Measurements from ENCODE around the gene MOB3B.
"Not testable (repeated sequence)": the region's sequence is repeated elsewhere in the genome, so short reads cannot be mapped to it uniquely, and the experiment has no call there.

MOB3B gene

DNA sequence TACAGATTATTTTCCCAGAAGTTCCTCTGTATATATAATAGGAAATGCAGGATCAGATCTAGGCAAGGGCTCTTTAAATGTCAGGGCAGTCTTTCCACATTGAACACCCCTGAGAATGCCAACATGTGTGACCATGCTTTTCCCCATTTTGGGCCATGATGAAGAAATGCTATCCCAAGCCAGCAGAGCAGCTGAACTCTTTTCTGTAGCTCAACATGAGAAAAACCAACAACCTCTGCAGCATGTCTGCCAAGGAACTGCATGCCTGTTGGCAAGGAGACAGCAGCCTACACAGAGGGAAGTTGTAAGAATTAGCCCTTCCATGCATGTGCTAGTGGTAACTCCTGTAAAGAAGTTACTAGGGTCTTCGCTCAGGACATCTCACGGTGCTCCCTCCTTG, 15.1 kb downstream of the MOB3B start:
- DNase-seq (ENCODE audit: low spot score) = no peak

DNA sequence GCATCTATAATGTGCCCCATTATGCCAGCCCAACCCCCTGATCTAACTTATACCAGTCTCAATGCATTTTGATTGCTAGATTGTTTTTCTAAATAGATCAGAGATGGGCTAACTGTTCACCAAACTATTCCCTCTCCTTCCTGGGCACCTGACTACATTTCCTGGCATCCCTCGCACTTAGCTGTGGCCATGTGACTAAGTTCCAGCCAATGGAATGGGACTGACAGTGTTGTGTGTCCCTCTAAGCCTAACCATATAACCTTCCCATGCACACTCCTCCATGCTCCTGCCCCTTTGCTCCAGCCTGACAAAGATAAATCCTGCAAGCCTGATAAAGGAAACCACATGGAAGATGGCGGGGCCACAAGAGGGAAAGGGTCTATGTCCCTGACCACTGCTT, 17.8 kb downstream of the MOB3B start:
- no peak for DNase-seq (ENCODE audit: low spot score)

DNA sequence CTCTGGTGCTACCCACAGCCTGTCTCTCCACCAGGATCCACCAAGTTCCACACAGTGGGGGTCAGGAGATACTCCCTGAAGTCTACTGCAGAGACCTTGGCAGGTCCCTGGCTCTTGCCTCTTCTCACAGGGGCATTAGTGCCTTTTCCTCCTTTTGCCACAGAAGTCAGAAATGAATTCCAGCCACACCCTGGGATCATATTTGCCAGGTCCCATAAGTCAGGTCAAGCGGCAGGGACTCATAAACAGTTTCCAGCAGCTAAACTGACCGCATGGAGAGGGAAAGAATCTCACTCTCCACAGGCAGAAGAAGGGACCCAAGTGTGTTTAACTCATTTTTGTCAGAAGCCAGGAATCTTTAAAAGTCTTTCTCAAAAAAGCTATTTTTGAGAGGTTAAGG, 18.8 kb downstream of the MOB3B start:
- DNase-seq (ENCODE audit: low spot score) = no peak

DNA sequence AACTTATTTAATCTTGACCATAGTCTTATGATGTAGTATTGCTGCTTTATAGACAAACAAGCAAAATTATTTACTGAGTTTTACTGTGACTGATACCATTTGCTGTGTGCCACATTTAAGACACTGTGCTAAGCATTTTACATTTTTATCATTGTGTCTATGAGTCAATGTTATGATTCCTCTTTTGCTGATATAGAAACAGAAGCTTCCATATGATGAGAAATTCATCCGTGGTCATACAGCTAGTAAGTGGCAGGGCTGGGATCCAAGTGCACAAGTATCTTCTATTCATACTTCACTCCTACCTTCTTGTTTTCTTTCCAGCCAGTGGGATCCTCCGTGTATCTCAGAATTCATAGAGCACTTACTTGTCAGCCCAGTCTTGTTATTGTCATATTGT, 22.6 kb downstream of the MOB3B start:
- no peak for DNase-seq (ENCODE audit: low spot score)

DNA sequence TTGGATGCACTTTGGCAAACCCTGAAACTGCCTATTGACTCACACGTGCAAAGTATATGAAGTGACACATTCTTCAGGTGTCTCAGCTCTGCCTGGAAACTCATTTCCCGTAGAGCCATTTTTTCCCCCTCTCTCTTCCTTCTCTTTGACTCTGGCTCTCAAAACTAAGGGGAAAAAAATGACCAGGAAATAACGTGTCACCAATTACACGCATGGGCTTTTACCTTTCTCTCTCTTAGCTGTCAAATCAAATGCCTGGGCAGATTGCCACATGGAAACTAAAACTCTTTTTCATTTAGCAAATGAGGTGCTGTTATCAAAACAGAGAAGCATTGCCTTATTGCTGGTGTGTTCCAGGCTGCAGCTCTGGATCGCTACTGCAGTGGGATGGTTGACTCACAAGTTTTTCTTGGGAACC, 23.9 kb downstream of the MOB3B start:
- no peak for DNase-seq (ENCODE audit: low spot score)

DNA sequence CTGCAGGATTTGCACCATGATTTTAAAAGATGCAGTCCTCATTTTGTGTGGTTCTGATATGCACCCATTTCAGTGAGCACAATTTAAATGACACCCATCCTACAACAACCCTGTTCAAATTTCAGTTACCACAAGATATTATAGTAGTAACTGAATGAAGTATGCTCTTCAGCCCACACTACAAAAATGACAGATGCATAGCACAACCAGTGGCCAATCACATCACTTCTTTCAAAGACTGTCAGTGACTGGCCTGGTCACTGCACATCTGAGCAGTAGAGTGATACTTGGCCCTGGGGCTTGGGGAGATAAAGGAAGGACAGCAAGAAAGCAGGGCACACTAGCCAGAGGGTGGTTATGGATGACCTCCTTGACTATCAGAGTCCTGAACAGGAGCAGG, 25.4 kb downstream of the MOB3B start:
- no peak for DNase-seq (ENCODE audit: low spot score)

DNA sequence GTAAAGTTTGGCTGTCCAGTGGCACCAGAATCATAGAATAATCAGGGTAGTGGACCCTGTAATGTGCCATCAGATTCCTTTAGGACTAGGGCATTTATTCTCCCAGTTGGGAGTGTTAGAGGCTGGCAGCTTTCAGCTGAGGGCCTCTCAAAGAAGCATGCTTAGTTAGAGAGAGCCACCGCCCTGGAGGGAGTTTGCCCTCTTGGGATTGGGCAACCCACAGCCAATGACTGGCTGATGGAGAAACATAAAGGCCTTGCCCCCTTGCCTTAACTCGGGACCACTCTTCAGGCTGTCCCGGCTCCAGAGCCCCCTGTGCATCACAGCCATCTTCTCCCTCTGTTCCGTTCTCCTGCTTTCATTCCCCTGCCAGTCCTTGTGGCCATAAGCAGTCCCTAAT, 26.0 kb downstream of the MOB3B start:
- DNase-seq (ENCODE audit: low spot score) = no peak

DNA sequence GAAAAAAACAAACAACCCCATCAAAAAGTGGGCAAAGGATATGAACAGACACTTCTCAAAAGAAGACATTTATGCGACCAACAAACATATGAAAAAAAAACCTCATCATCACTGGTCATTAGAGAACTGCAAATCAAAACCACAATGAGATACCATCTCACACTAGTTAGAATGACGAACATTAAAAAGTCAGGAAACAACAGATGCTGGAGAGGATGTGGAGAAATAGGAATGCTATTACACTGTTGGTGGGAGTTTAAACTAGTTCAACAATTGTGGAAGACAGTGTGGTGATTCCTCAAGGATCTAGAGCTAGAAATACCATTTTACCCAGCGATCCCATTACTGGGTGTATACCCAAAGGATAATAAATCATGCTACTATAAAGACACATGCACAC, 28.7 kb downstream of the MOB3B start:
- not testable (repeated sequence) for DNase-seq (ENCODE audit: low spot score)

DNA sequence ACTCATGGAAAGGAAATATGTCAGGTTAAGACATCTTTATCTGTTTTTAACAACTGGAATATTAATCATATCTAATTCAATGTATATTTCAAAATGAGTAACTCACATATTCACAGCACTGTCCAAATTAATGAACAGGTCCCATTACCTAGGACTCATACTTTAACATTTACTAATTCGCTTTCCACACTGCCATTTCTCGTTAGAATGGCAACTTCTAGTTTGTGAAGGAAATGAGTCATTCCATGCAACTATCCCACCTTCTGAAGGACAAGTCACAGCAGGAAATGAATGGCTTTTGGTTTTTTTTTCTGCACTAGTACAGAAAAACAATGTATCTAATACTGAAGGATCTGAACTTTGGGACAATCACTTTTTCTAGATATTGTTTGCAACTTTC, 30.2 kb downstream of the MOB3B start:
- no peak for DNase-seq (ENCODE audit: low spot score)

DNA sequence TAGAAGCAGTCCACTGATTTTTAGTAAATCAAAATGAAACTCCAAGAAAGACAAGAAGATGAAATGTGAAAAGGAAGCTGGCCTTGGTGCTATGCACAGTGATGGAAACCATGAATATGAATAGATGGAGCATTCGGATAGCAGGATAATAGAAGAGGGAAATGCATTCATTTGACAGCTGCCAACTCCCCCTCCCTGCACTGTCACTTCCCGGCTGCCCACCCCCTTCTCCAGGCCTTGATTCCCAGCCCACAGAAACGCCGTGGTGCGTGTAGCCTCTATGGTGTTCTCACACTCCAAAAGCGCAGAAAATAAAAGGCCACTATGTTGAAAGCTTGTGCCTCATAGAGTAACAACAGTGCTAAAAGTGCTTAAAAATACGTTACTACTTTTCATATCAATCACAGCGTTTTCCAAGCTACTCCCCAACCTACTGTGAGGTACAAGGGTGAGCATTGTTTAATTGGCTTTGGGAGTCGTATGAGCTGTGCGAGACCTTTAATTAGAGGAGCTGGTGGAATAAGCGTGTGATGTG, 31.7 kb downstream of the MOB3B start:
- DNase-seq (ENCODE audit: low spot score) = peak; percentile 79

DNA sequence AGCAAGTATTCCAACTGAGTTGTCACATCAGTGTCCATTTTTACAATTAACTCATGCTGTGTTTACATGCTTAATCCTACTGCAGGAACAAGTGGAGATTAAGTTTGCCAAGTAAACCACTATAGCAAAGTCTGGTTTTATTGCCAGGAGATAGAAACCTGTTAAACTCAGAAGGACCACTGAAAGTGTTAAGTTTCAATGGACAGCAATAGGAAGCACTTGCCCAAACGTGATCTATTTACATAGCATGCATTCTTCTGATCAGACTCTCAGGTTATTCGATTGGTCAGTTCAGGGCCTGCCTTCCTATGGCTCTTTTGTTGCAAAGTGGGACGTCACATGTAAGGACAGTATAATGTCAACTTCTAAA, 33.5 kb downstream of the MOB3B start:
- DNase-seq (ENCODE audit: low spot score) = no peak

DNA sequence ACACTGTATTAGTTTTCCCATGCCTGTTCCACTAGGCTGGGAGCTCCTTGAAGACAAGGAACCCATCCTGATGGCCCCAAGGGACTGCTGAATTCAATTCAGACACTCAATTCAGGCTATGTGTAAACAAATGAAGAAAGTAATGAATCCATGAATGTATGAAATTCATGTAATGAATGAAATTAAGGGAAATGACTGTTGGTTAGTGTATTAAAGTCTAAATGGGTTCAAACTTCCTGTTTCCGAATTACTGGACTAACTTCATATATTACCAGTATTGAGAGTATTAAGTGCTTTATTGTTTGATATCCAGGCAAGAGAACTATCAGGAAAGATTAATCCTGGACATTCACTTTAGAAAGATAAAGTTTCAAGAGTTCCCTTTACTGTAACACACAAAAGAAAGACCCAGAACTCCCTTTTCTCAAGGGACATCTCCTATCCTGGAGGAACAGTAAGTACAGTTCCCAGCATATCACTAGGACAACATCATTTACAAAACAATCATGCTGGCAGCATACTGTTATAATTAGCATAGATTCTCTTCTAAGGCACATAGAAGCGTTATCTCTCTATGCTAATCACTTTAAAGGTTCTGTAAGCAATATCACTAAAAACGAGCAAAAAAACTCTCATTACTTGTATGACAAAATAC, 34.0 kb downstream of the MOB3B start:
- DNase-seq (ENCODE audit: low spot score) = no peak

DNA sequence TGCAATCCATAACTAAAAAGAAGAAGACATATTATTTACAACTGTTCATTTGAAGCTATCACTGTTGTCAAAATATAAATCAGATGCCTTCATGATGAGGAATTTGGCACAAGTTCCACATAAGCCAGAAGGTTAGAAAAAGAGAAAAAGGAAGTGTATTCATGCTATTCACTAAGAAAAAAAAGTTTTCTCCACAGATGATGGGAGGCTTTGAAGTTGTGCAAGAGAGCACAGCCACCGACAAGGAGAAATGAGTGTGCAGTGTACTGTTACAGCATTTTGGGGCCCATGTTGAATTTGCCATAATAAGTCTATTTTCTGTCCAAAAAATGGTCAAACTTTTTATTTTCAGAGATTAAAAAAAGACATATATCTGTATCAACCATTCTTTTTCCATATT, 38.5 kb downstream of the MOB3B start:
- no peak for DNase-seq (ENCODE audit: low spot score)

DNA sequence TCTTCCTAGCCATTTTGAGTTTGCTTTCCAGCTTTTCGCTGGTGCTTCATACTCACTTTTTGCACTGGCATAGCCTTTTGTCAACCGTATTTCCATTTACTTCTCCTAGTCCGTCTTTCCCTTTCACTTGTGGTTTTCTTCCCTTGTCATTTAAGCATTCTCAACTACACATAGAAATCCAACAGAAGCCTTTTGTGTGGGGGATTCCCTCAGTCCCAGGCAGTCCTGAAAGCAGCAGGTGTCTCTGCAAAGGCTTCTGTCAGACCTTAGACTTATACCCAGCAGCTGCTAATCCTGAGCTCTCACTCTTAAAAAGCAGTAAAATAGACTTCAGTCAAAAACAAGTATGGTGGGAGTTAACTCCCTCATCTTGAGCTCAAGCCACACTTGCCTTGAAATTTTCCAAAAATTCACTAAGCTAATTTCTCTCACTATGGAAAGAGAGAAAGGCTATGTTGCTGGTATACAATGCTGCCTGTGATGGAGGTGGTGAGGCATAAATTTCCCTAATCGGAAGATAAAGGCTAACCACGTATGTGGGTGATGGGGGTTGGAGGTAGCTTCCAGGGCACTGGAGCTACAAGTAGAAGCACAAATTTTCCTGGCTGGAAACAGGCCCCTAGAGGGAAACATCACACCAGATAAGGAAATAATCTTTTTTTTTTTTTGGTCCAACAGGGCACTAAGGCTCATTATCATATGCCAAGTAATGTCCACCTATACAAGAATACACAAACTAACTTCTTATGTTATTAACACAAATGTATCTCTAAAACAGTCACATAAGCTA, 40.3 kb downstream of the MOB3B start:
- DNase-seq (ENCODE audit: low spot score) = no peak

DNA sequence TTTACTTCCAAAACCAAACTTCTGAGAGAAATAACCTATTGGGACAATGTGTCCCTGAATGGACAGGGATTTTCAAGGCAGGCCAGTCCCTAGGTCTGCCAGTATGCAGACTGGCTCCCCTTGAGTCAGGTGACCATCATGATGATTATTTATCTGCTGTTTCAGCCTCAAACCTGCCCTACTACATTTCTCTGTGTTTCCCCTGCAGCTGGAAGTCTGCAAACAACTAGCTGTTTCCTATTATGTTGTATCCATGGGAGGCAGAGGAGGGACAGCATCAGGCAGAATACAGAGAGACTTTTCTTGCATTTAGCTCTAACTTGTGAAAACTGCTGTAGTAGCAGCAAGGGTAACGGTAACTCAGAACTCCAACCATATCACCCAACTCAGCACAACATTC, 41.7 kb downstream of the MOB3B start:
- DNase-seq (ENCODE audit: low spot score) = no peak

DNA sequence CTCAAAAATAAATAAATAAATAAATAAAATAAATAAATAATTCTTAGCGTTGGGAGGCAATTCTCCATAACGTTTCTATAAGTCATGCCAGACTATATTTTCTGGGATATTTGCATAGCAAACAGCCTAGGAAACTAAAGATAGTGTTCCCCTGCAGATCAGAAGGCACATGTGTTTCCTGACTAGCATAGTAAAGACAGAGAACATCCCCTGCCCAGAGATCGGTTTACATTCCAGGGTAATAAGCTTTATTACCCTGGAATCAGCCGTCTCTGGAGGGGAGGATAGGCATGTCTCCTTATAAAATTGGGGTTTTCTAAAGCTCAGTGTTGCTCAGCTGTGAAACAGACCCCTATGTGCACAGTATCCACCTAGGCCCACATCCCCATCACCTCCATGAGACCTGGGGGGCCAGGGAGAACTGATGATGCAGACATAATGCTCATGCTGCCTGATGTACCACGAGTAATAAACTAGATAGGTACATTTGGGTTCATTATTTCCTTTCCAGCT, 42.4 kb downstream of the MOB3B start:
- DNase-seq (ENCODE audit: low spot score) = no peak

DNA sequence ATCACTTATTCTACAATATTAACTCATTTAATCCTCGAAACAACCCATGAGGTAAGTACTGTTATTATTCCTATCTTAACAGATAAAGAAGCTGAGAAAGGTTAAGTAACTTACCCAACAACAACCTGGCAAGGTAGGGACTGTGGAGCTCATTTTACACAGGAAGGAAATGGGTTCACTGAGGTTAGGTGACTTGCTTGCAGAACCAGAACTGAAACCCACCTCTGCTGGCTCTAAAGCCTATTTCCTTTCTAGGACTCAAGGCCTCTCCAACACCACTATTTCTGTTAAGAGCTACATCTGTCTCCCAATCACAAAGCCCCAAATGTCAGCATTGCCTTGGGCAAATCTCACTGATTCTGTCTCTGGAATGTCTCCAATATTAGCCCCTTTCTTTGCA, 44.5 kb downstream of the MOB3B start:
- DNase-seq (ENCODE audit: low spot score) = no peak

DNA sequence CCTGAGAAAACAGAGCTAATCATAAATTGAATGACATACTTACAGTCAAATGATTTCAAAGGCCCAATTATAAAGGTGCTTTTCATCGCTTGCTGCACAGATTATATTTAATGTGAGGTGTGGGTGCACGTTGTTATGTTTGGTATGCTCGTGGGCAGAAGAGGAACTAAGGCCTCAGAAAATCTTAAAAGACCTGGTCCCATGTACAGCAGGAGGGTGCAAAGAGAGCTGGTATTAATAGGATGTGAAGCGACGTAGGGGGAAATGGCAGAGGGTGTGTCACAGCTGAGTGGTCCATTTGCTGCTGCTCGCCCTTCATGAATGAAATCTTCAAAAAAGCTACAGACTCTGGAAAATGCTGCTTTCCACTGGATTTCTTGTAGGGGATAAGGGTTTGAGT, 46.0 kb downstream of the MOB3B start:
- no peak for DNase-seq (ENCODE audit: low spot score)

DNA sequence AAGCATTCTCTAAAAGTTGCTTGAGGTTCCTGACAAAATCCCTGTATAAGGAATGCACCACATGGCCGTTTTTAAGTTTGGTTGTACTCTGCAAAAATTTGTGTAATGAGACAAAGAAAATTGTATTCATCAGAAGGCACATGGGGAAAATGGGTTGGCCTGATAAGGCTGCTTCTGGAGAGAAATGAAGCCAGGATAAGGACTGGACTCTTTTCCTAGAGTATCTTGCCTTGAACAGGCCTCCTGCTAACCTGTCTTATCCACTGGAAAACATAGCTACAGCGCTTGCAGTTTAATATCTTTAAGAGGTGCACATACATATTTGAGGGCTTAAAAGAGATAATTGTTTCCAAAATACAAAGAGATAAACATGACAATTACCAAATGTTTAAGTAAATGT, 46.9 kb downstream of the MOB3B start:
- no peak for DNase-seq (ENCODE audit: low spot score)

DNA sequence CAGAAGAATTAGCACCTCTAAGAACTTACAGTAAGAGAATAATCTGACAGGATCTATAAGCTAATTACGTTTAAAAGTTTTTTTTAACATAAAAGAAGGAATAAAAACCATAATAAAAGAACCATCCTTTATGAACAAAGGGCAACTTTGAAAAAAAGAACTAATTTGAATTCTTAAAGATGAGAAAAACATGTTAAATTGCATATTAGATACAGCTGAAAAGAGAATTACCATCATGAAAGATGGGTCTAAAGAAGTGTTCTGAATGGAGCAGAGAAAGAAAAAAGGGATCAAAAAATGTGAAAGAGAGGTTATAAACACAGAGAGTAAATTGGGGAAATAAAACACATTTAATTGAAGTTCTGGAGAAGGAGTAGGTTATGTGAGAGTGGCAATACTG, 51.3 kb downstream of the MOB3B start:
- no peak for DNase-seq (ENCODE audit: low spot score)

DNA sequence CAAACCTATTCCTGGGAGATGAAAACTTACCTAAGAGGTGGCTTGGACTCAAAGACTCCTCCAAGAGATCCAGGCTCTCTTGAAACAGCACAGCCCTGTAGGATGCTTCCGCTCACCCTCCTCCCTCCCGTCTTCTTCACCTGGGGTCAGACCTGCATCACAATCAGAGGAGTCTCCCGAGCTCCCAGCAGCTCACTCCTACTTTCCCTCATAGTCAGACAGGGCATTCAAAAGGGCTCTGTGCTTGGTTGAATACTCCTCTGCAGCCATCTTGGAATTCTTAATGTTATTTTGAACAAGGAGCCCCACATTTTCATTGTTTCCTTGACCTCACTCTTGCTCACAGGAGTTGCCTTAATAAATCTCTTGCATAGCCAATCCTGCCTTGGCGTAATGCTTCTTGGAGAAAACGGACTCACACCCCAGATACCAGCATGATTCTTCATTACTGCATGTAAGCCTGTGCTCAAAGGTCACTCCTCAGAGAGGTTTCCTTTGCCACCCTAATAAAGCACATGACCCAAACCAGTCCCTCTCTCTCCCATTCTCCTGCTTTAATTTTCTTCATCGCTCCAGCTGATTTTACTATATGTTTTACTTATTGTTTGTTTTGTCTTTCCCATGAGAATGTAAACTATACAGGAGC, 52.6 kb downstream of the MOB3B start:
- no peak for DNase-seq (ENCODE audit: low spot score)

DNA sequence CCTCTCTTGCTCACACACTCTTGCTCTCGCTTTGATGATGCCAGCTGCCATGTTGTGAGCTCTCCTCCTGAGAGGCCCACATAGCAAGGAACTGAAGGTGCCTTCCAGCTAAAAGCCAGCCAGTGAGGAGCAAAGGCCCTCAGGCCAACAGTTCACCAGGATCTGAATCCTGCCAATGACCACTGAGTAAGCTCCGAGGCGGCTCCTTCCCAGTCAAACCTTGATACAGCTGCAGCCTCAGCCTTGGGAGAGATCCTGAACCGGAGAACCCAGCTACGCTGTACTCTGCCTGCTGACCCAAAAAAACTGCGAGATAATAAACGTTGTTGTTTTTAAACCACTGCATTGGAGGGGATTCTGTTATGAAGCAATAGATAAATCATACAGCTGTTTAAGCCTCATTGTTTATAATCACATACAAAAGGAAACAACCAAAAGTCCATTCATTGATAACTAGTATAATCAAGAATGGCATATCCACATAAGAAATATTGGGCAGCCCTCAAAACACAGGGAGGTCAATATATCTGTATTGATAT, 54.5 kb downstream of the MOB3B start:
- DNase-seq (ENCODE audit: low spot score) = no peak

DNA sequence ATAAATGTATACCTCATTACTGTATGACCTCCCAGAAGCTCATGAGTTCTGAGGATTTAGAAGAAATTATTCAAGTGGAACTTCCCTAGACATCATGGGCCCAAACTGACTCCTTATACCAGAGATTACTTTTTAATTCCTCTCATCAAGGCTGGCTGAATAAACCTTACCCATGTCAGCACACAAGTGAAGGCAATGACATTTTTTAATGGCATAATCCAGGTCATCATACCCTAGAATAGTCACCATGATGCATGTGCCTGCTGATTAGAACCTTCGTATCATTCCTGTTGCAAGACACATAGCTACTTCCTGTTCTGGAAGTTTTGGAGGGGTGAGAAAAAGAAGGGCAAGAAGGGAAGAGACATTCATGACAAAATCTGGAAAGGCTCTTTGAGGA, 55.3 kb downstream of the MOB3B start:
- no peak for DNase-seq (ENCODE audit: low spot score)

All from Ammon's horn (tissue), 1 donor.